ENCODE results near the gene SH2D3C.

GRCh38 chr9:127814619-127815511 is 36.4 kb upstream of the SH2D3C start:
- TF ChIP-seq CTCF (IDR thresholded peaks at IDR 0.05) (no peak), EP300 (IDR thresholded peaks at IDR 0.05) (no peak), POLR2A (IDR thresholded peaks at IDR 0.05) (no peak)
